ENCODE data around the gene TMPRSS5. TPM values are rescaled to one million over a fixed set of nuclear protein-coding genes. Genes with fewer than 3 reads are reported as not detected.

The TMPRSS5 gene
- total RNA-seq, 1 experiment from 2014 or later = 0.71 TPM

DNA sequence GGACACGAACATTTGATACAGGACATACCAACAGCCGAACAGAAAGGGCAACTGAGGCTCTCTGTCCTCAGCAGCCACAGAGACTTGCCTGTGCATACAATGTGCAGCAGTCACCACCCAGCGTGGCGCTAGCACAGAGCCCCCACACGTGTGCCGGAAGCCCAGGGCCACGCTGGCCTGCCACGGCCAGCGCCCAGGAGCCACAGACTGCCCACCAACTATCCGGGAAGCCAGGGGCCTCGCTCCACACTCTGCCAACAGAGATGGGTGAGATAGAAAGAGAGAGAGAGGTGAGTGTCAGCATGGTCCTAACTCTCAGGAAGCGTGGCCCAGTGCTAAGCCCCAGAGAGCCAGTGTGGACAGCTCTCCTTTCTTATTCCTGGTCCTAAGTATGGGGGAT is 11.7 kb downstream of the TMPRSS5 start:
- ChIA-PET CTCF (no interaction called here), POLR2A (no interaction called here), RAD21 (ENCODE audit: low non-redundant PET in 1 of 2, low total read pairs in 2 of 2, uncharacterized antibody in 2 of 2, unreplicated experiment in 2 of 2) (no interaction called here)
- no peaks in the 10 kb centered on the region for H3K9me3 ChIP-seq (ENCODE audit: control insufficient read depth in 1 of 2, insufficient read depth in 1 of 2, low read depth in 1 of 2, low read length in 2 of 2)
- H3K79me2 ChIP-seq (ENCODE audit: insufficient read depth, low read length) = no peaks in the 10 kb centered on the region
- H3K4me1 ChIP-seq (ENCODE audit: control insufficient read depth in 1 of 2, insufficient read depth in 2 of 2, low read length in 2 of 2) = peaks cover 19 to 21% of the 10 kb centered on the region in 2 experiments
- DNase-seq (ENCODE audit: low read depth, low spot score) (no peak), ATAC-seq (no peak)
- intact Hi-C loops (cut with micrococcal nuclease) = no loop called here
- H3K36me3 ChIP-seq (ENCODE audit: control insufficient read depth in 1 of 2, insufficient read depth in 2 of 2, low read length in 2 of 2) = no peaks in the 10 kb centered on the region
- H3K4me3 ChIP-seq (replicated peaks in 1 of 2; ENCODE audit: low read depth in 1 of 2, low read length in 2 of 2) = no peak overlapping the region
- no TSS peak for BruUV-seq (replicated peaks)
- H3K27me3 ChIP-seq (ENCODE audit: insufficient read depth, low read length) = no peaks in the 10 kb centered on the region
- H4K20me1 ChIP-seq (ENCODE audit: insufficient read depth) = no peaks in the 10 kb centered on the region
- H3K4me2 ChIP-seq (ENCODE audit: low read length) = no peak overlapping the region
- H2AFZ ChIP-seq (ENCODE audit: low read depth, low read length, poor library complexity, severe bottlenecking) = no peak overlapping the region
- H3K9me2 ChIP-seq (ENCODE audit: insufficient read depth) = no peaks in the 10 kb centered on the region
- no peak overlapping the region for H3K9ac ChIP-seq (ENCODE audit: low read length)
- no peak overlapping the region for H3K27ac ChIP-seq (ENCODE audit: low read depth, low read length)
- TF ChIP-seq EZH2phosphoT487 (IDR thresholded peaks at IDR 0.05; ENCODE audit: borderline replicate concordance) (no peak), ZNF274 (IDR thresholded peaks at IDR 0.05; ENCODE audit: low read depth, low read length) (no peak), SIN3A (IDR thresholded peaks at IDR 0.05; ENCODE audit: low read depth) (no peak)

DNA sequence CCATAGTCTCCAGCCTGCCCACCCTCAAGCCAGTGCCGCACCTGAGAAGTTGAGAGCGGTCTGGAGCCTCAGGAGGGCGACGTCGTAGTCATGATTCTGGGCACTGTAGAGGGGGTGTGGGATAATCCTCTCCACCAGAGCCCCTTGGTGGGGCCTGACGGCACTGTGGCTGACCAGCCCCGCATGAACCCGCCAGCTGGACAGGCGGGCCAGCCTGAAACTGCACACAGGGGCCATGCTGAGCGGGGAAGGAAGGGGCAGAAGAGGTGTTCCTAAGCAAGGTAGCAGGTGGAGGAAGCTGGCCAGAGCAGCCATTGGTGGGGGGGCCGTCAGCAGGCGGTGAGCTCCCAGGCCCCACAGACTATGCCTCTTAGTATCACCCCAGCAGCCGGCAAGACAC is 13.1 kb downstream of the TMPRSS5 start:
- ChIA-PET POLR2A (no interaction called here), CTCF (no interaction called here), RAD21 (ENCODE audit: low non-redundant PET in 1 of 2, low total read pairs in 2 of 2, uncharacterized antibody in 2 of 2, unreplicated experiment in 2 of 2) (no interaction called here)
- Histone ChIP-seq H2AFZ (ENCODE audit: low read depth, low read length, poor library complexity, severe bottlenecking) (no peak overlapping the region), H3K4me1 (ENCODE audit: control insufficient read depth in 1 of 2, insufficient read depth in 2 of 2, low read length in 2 of 2) (peaks cover 21 to 23% of the 10 kb centered on the region in 2 experiments), H3K27me3 (ENCODE audit: insufficient read depth, low read length) (no peaks in the 10 kb centered on the region), H3K4me2 (ENCODE audit: low read length) (no peak overlapping the region), H3K27ac (ENCODE audit: low read depth, low read length) (no peak overlapping the region), H4K20me1 (ENCODE audit: insufficient read depth) (no peaks in the 10 kb centered on the region), H3K9ac (ENCODE audit: low read length) (no peak overlapping the region), H3K9me3 (ENCODE audit: control insufficient read depth in 1 of 2, insufficient read depth in 1 of 2, low read depth in 1 of 2, low read length in 2 of 2) (no peaks in the 10 kb centered on the region), H3K4me3 (replicated peaks in 1 of 2; ENCODE audit: low read depth in 1 of 2, low read length in 2 of 2) (no peak overlapping the region), H3K79me2 (ENCODE audit: insufficient read depth, low read length) (no peaks in the 10 kb centered on the region), H3K36me3 (ENCODE audit: control insufficient read depth in 1 of 2, insufficient read depth in 2 of 2, low read length in 2 of 2) (no peaks in the 10 kb centered on the region), H3K9me2 (ENCODE audit: insufficient read depth) (no peaks in the 10 kb centered on the region)
- BruUV-seq (replicated peaks) = no TSS peak
- DNase-seq (ENCODE audit: low read depth, low spot score) = no peak
- ATAC-seq = no peak
- no peak for TF ChIP-seq ELF1 (IDR thresholded peaks at IDR 0.05; ENCODE audit: borderline replicate concordance, low read depth)
- no peak for TF ChIP-seq RAD21 (IDR thresholded peaks at IDR 0.05; ENCODE audit: low read depth)
- TF ChIP-seq, protein P1, sequence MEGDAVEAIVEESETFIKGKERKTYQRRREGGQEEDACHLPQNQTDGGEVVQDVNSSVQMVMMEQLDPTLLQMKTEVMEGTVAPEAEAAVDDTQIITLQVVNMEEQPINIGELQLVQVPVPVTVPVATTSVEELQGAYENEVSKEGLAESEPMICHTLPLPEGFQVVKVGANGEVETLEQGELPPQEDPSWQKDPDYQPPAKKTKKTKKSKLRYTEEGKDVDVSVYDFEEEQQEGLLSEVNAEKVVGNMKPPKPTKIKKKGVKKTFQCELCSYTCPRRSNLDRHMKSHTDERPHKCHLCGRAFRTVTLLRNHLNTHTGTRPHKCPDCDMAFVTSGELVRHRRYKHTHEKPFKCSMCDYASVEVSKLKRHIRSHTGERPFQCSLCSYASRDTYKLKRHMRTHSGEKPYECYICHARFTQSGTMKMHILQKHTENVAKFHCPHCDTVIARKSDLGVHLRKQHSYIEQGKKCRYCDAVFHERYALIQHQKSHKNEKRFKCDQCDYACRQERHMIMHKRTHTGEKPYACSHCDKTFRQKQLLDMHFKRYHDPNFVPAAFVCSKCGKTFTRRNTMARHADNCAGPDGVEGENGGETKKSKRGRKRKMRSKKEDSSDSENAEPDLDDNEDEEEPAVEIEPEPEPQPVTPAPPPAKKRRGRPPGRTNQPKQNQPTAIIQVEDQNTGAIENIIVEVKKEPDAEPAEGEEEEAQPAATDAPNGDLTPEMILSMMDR (IDR thresholded peaks at IDR 0.05 in 2 of 3, conservative IDR thresholded peaks at IDR 0.05 in 1 of 3; ENCODE audit: borderline replicate concordance in 1 of 3, insufficient read depth in 1 of 3, low read depth in 2 of 3, low read length in 2 of 3) = no peak
- TF ChIP-seq, protein P2, sequence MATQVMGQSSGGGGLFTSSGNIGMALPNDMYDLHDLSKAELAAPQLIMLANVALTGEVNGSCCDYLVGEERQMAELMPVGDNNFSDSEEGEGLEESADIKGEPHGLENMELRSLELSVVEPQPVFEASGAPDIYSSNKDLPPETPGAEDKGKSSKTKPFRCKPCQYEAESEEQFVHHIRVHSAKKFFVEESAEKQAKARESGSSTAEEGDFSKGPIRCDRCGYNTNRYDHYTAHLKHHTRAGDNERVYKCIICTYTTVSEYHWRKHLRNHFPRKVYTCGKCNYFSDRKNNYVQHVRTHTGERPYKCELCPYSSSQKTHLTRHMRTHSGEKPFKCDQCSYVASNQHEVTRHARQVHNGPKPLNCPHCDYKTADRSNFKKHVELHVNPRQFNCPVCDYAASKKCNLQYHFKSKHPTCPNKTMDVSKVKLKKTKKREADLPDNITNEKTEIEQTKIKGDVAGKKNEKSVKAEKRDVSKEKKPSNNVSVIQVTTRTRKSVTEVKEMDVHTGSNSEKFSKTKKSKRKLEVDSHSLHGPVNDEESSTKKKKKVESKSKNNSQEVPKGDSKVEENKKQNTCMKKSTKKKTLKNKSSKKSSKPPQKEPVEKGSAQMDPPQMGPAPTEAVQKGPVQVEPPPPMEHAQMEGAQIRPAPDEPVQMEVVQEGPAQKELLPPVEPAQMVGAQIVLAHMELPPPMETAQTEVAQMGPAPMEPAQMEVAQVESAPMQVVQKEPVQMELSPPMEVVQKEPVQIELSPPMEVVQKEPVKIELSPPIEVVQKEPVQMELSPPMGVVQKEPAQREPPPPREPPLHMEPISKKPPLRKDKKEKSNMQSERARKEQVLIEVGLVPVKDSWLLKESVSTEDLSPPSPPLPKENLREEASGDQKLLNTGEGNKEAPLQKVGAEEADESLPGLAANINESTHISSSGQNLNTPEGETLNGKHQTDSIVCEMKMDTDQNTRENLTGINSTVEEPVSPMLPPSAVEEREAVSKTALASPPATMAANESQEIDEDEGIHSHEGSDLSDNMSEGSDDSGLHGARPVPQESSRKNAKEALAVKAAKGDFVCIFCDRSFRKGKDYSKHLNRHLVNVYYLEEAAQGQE (IDR thresholded peaks at IDR 0.05; ENCODE audit: low read depth) = no peak
- TF ChIP-seq, protein P3, sequence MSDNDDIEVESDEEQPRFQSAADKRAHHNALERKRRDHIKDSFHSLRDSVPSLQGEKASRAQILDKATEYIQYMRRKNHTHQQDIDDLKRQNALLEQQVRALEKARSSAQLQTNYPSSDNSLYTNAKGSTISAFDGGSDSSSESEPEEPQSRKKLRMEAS (IDR thresholded peaks at IDR 0.05) = no peak
- no peak for TF ChIP-seq EGR1 (IDR thresholded peaks at IDR 0.05; ENCODE audit: low read depth)
- no peak for TF ChIP-seq SP1 (IDR thresholded peaks at IDR 0.05; ENCODE audit: low read depth)
- no peak for TF ChIP-seq FOSL1 (IDR thresholded peaks at IDR 0.05; ENCODE audit: low read depth)
- TF ChIP-seq EZH2phosphoT487 (IDR thresholded peaks at IDR 0.05; ENCODE audit: borderline replicate concordance) = no peak
- TF ChIP-seq CEBPB (IDR thresholded peaks at IDR 0.05; ENCODE audit: low read depth) = no peak
- TF ChIP-seq, protein P4, sequence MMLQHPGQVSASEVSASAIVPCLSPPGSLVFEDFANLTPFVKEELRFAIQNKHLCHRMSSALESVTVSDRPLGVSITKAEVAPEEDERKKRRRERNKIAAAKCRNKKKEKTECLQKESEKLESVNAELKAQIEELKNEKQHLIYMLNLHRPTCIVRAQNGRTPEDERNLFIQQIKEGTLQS (IDR thresholded peaks at IDR 0.05) = no peak
- TF ChIP-seq CBX3 (IDR thresholded peaks at IDR 0.05; ENCODE audit: low read depth) = no peak
- no peak for TF ChIP-seq POLR2A (IDR thresholded peaks at IDR 0.05; ENCODE audit: borderline replicate concordance, extremely low read depth, insufficient read depth, insufficient read length)
- no peak for TF ChIP-seq YY1 (IDR thresholded peaks at IDR 0.05; ENCODE audit: extremely low read depth, insufficient replicate concordance, low read depth, low read length)
- no peak for TF ChIP-seq ZNF274 (IDR thresholded peaks at IDR 0.05; ENCODE audit: low read depth, low read length)
- intact Hi-C loops (cut with micrococcal nuclease) = no loop called here
